BE2C (cell line): Measurements from ENCODE around the gene ERCC3.
"Not testable (repeated sequence)": the region's sequence is repeated elsewhere in the genome, so short reads cannot be mapped to it uniquely, and the experiment has no call there.

Experiments
- DNase-seq: peaks from one replicate; pipeline ENCODE4 v3.0.0-alpha.2; 2020
- H3K27me3 ChIP-seq: fragments of 250-450 bp; sonication (Bioruptor Pico); 2 replicates; pipeline ENCODE4 v1.5.1; 2020; ENCODE audit warnings: mild to moderate bottlenecking
- H3K36me3 ChIP-seq: fragments of 250-450 bp; sonication (Bioruptor Pico); 2 replicates; pipeline ENCODE4 v1.5.1; 2020; ENCODE audit warnings: mild to moderate bottlenecking
- H3K4me1 ChIP-seq: fragments of 250-450 bp; sonication (Bioruptor Pico); 2 replicates; pipeline ENCODE4 v1.5.1; 2020
- H3K4me3 ChIP-seq: 2 replicates; pipeline ENCODE4 v1.5.1; 2011; ENCODE audit warnings: low read depth, low read length
- H3K9me3 ChIP-seq: fragments of 250-450 bp; sonication (Bioruptor Pico); 2 replicates; pipeline ENCODE4 v1.5.1; 2020
- CTCF ChIP-seq: IDR thresholded peaks from 2 replicates; pipeline ENCODE4 v1.5.1; 2012; ENCODE audit warnings: mild to moderate bottlenecking, low read depth, low read length

The ERCC3 gene

DNA sequence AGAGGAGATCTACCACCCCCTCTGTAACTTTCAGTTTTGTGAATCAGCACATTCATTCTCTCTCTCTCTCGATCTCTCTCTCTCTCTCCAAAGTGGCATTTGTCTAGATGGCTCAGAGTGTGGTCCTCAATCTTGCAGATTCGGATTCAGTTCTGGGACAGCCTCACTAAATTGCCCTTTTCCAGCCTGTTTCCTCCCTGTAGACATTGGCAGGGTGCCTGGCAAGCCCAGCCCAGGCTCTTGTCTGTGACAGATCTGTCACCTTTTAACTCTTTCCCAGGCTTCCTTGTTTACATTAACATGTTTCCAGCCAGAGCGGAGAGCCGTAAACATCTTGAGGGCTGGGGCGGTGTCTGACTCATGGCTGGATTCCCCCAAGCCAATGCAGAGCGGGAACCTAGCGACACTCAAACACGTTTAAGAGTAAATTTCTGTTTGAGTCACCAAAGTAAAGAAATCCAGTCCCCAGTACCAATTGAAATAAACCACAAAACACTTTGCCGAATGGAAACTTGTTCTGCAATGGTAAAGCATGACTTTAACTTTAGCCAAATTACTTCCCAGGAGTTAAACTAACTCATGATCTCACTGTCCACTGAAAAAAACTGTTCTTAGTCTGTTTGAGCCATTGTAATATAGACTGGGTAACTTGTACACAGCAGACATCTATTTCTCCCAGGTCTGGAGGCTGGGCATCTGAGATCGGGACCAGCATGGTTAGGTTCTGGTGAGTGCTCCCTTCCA, 67.3 kb downstream of the ERCC3 start:
- TF ChIP-seq CTCF, result no peak
- Histone ChIP-seq H3K4me1 (no peaks in the 10 kb centered on the region), H3K4me3 (no peak overlapping the region), H3K27me3 (no peaks in the 10 kb centered on the region), H3K36me3 (no peaks in the 10 kb centered on the region), H3K9me3 (no peaks in the 10 kb centered on the region)
- DNase-seq, result no peak

DNA sequence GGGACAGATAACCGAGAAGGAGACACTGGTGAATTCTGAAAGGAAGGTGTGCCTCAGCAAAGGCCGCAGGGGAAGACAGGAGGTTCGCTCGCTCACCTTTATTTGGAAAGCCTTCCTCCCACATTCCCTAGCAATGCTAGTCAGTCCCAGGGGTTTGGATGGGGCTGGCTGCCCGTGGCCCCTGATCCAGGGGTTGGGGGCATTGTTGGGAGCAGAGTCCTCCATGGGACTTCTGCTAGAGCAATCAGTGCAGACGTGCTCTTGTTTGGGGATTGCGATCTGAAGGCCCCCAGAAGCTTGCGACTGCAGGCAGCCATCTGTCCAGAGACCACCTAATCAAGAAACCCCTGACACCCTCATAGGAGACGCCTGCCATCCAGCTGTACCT, 67.8 kb downstream of the ERCC3 start:
- no peak for DNase-seq
- H3K4me3 ChIP-seq, result no peak overlapping the region

GRCh38 chr2:127225186-127225960, 68.6 kb downstream of the ERCC3 start:
- no peaks in the 10 kb centered on the region for H3K4me1 ChIP-seq
- no peak for TF ChIP-seq CTCF
- no peaks in the 10 kb centered on the region for H3K36me3 ChIP-seq
- no peaks in the 10 kb centered on the region for H3K9me3 ChIP-seq
- peaks cover under 1% of the 10 kb centered on the region; the same call in 1 of the 2 replicates for H3K27me3 ChIP-seq
- no peak overlapping the region for H3K4me3 ChIP-seq
- DNase-seq, result no peak

More for the DNA sequence above, 67.8 kb downstream of the ERCC3 start:
- TF ChIP-seq CTCF, result no peak
- Histone ChIP-seq H3K36me3 (no peaks in the 10 kb centered on the region), H3K27me3 (no peaks in the 10 kb centered on the region), H3K4me1 (no peaks in the 10 kb centered on the region), H3K9me3 (no peaks in the 10 kb centered on the region)

GRCh38 chr2:127224135-127224534, 69.8 kb downstream of the ERCC3 start:
- H3K4me1 ChIP-seq, H3K27me3 ChIP-seq, DNase-seq, H3K36me3 ChIP-seq, H3K4me3 ChIP-seq, H3K9me3 ChIP-seq: not testable (repeated sequence)

GRCh38 chr2:127220768-127221527, 73.0 kb downstream of the ERCC3 start:
- Histone ChIP-seq H3K36me3 (no peaks in the 10 kb centered on the region), H3K4me3 (no peak overlapping the region), H3K4me1 (no peaks in the 10 kb centered on the region), H3K27me3 (peaks cover 19% of the 10 kb centered on the region), H3K9me3 (no peaks in the 10 kb centered on the region)
- DNase-seq, result no peak
- no peak for TF ChIP-seq CTCF

DNA sequence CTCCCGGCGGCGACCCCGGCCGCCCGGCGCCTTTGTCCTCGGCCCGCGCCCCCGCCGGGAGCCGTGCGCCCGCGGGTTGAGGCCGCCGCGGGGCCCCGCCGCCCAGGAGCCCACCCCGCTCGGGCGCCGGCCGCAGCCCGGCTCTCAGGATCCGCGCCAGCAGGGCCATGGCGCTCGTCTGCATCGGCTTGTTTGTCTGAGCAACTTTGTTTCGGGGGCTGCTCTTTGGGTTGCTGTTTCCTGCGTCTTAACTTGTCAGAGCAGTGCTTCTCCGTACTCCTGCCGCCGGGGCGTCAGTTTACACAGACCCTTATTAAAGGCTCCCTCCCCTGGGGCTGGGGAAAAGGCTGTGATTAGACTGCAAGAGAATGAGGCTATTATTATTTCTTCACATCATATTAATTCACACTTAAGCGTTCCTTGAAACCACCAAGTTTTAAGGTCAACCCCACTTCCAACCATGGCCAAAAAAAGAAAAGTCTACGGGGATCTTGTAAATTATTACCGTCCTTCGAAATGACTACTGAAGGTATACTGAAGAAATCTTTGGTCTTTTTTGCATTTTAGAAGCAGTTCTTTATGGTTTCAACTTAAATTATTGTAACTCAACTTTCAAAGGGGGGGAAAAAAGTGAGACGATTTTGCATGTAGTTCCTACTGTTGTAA, 73.7 kb downstream of the ERCC3 start, which contains the start of gene CYP27C1:
Gene CYP27C1 (minus strand): TSS at position 198 of the 666 bp plus-strand sequence. CDS start 29 bp downstream, at position 169.
- Histone ChIP-seq H3K9me3 (no peaks in the 10 kb centered on the region), H3K36me3 (no peaks in the 10 kb centered on the region), H3K27me3 (peaks cover 19% of the 10 kb centered on the region), H3K4me3 (peak within 1 kb of the TSS; percentile 31), H3K4me1 (no peaks in the 10 kb centered on the region)
- no peak for DNase-seq
- no peak for TF ChIP-seq CTCF
